Measurements from ENCODE around the gene VLDLR.
"Not testable (repeated sequence)": the region's sequence is repeated elsewhere in the genome, so short reads cannot be mapped to it uniquely, and the experiment has no call there.

VLDLR gene

DNA sequence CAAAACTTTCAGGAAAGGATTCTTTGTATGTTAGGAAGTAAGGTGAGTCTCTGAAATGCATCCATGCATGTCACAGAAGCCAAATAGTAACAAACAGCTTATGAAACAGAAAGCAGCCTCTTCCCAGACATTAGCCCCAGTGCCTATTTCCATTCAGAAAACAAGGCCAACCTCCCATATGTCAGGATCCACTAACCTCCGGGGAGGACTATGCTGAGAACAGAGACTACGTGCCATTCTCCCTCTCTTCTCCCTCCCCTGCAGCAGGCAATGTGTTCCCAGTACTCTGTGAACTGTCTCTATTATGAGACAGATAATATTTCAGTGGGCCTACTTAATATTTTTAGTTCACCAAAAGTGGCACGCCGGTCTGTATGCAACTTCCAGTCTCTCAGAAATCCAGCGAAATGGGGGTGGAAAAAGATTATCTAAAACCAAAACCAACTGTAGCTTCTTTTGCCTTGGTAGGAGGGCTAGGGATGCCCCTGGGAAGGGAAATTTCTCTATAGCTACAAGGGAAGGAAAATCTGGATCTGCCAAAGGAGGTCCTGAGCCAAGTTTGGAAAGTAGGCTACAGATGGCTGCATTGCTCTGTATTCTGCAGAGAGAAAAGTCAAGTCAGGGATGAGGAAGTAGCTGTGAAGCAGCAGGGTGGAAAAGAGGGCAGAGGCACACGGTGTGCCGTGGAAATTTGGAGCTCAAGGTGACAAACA, 42.0 kb downstream of the VLDLR start:
- DNase-seq (ENCODE audit: low spot score): no peak

DNA sequence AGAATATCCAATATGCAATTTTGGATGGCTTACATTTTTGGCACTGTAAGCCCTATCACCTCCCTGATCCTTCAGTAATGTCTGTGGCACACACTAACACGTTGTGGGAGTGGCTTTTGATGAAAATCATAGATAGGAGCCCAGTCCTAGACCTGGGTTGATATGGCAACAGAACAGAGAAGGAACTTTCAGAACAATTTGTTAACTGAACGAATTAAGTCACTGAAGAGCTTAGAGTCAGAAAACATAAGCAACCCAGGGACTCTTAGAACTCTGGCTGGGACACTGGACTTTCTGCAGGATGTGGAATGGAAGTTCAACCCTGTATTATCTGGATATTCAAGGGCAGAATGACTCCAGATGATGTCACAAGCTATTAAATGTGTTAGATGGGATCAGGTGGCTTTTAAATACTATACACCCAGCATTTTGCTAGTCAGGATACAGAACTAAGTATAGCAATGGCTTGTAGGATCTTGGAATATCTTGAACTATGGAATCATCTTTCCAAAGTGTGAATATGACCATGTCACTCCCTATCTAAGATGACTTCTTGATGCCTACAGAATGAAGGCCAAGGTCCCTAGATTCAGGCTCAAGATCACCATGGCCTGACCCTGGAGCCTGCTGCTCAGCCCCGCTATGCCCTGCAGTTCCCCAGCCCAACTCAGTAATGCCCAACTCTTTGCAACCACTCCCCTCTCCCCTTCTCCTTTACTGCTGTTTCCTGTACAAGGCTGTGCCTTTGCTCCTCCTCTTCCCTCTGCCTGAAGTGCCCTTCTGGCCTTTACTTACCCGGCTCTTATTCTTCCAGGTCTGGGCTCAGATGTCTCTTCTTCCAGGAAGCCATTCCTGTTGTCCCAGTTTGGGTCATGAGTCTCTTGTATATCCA, 42.8 kb downstream of the VLDLR start:
- DNase-seq (ENCODE audit: low spot score): no peak

DNA sequence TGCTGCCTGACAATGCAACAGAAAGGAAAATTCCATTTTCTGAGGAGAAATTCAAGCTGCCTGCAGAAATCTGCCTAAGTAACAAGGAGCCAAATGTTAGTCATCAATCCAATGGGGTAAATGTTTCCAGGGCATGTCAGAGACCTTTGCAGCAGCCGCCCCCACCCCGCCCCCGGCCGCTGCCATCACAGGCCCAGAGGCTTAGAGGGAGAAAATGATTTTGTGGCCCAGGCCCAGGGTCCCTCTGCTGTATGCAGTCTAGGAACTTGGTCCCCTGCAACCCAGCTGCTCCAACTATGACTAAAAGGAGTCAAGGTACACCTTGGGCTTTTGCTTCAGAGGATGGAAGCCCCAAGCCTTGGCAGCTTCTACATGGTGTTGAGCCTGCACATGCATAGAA, 45.0 kb downstream of the VLDLR start:
- no peak for DNase-seq (ENCODE audit: low spot score)

DNA sequence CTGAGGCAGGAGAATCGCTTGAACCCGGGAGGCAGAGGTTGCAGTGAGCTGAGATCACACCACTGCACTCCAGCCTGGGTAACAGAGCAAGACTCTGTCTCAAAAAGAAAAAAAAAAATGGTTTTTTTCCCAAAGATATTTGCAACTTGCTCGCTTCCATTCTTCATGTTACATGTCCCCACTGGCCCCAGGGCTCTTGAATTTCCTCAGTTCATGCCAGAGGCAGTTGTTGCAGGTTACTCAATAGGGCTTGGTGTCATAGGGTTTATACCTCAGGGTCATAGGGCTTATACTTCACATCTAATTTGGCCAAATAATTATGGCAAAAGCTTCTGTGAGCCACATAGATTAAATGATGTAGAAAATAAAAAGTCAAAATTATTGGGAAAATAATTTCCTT, 51.6 kb downstream of the VLDLR start:
- DNase-seq (ENCODE audit: low spot score): no peak

DNA sequence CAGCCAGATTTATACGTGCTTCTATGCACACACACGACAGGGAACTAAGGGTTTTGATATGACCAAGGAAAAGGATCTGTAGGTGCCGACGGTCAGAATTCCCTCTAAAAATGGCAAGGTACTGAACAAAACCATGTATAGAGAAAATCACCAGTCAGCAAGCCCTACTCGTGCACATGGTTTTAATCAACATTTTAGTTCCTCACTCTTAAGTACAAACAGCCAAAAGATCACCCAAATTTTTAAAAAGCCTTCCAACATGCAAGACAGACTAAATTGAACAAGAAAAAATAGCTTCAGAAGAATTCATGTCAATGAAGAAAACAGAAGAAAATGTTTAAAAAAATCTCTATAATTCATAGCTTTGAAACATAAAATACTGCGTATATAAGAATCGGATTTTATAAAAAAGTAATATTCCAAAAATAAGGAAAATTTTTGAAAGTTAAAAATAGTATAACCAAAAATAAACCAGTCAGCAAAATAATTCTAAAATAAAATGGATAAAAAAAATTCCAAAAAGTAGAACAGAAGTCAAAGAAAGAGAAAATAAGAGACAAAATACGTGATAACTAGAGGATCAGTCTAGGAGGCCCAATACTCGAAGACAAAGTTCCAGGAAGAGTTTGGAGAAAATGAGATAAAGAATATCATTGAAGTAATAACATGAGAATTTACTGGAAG, 52.7 kb downstream of the VLDLR start:
- no peak for DNase-seq (ENCODE audit: low spot score)

DNA sequence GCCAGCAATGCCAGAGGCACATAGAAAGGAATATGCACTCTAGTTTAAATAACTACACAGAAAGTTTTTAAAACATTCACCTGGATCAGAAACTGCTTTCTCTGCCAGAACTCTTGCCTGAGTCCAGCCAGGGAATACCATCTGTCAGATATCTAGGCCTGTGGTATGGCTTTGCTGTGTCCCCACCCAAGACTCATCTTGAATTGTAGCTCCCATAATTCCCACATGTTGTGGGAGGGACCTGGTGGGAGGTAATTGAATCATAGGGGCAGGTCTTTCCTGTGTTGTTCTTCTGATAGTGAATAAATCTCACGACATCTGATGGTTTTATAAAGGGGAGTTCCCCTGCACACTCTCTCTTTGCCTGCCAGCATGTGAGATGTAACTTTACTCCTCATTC, 54.2 kb downstream of the VLDLR start:
- no peak for DNase-seq (ENCODE audit: low spot score)

DNA sequence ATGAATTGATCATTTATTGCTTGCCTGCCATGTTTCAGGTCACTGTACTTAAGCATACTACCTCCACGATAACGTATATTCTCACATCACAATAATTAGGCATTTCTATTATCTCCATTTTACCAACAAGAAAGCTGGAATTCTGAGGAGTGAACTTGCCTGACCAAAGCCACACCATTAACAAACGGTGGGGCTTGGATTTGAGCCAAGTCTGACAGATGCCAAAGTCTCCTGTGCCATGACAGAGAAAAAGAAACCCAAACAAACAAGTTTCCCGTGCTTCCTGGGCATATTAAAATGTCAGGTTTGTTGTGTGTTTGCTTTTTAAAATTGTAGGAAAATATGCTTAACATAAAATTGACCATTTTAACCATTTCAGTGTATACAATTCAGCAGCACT, 54.9 kb downstream of the VLDLR start:
- no peak for DNase-seq (ENCODE audit: low spot score)

DNA sequence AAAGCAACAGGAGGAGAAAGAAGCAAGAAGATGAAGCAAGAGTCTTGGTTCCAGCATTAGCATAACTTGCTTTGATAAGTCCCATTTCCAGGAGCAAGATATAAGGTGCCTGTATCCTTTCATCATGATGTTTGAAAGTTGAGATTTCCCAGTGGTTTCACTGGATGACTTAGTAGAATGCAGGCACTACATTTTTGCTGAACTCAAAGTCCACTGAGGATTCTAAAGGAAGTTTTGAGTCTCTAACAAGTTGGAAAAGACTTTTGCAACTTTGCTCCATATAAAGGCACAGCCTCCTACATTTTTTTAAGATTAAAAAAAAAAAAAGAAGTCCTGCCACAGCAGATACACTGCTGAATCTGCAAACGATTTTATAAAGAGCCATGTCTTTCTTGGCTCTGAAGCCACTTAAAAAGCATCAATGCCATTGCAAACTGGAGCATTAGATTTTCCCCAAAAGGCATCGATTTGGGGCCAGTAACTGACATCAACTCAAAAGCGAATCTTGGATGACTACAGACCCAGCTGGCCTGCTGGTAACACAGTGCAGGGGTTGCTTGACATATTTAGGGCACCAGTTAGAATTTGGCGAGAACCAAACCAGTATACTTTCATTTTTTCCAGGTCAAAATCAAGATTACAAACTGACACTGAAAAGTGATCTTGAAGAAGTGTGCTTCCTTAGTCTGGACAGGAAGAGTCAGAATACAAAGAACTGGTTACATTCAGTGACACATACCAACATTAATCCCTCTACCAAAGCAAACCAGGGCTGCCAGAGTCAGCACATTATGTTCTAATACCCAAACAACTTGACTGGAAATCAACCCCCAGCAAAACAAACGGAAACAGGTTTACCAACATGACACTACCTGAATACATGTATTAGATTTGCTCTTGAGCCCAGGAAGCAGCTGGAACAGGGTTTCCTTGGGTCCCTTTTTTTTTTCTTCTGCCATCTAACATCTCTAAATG, 56.6 kb downstream of the VLDLR start:
- DNase-seq (ENCODE audit: low spot score): no peak

DNA sequence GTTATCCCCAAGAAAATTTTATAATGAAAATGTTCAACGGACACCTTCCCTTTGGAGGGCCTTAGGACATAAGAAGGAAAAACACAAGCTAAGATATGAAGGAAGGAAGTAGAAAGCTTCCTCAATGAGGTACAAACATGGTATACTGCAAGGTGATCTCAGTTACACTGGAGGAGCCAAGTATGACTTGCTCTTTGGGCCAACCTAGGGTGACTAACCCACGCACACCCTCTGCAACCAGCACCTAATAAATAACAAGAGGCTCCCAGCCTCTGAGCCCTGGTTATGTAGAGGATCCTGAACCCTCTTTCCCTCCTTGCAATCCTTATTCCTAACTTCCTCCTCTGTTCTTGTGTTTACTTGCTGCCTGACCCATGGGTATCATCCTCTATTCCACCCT, 57.4 kb downstream of the VLDLR start:
- no peak for DNase-seq (ENCODE audit: low spot score)

DNA sequence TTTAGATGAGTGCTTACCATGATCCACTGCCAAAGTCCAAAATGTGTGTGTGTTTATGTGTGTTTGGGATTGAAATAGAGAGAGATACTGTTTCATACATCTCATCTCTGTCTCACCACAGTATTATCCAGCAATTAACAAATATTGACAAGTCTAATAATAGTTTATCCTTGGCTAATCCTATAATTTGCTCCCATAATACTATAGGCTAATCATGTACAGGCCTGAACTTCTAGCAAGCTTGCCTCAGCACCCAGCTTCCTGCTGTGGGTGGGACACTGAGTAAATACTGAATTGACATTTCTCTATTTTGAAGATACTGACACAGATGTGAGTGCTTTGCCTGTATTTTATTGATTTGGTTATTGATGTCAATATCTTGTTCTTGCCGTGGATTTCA, 60.4 kb downstream of the VLDLR start:
- DNase-seq (ENCODE audit: low spot score): no peak

DNA sequence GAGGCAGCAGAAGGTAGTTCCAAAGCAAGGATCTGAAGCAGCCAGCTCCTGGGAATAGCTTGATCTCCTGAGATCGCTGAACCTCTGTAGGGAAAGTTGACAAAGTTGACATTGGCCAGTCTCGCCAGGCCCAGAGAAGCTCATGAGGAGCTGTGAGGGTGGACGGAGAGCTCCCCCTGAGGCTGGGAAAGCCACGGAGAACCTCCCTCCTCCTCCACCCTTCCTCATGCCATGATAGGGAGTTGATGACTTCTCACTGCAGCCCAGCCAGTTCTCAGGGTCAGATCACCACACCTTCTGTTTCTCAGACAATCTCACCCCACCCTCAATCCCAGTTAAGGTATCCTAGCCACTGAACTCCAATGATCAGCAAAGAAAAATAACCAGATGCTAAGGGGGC, 65.3 kb downstream of the VLDLR start:
- no peak for DNase-seq (ENCODE audit: low spot score)

DNA sequence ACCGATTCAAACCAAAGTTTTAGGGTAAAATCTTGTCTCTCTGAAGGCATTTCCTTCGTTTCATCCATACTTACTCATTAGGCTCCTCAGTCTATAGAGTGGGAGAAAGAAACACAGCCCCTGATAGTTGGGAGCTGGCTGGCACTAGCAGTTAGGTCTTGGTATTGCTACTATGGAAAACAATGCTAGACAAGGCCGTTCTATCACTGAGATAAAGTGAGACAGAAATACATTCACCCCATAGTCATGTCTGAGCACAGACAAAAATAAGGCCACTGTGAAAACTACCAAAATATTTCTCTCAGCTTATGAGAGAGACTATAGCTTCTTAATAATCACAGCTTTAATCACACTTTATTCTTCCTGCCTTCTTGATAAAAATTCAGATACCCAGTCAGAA, 67.0 kb downstream of the VLDLR start:
- DNase-seq (ENCODE audit: low spot score): no peak

DNA sequence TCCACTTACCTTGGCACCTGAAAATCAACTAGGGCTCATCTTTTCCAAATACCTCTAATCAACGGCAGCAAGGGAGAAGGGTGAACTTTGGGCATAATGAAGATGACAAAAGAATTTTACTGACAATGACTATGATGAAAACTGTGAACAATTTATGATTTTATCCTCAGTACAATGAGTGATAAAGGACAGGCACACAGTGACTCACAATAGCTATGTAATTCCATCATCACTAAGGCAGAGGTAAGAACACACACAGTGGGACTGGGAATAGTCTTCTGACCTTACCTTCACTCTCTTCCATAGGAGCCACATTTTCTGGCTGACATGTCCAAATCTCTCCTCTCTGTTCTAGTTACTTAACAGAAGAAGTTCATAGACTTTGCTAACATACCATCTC, 69.6 kb downstream of the VLDLR start:
- no peak for DNase-seq (ENCODE audit: low spot score)

DNA sequence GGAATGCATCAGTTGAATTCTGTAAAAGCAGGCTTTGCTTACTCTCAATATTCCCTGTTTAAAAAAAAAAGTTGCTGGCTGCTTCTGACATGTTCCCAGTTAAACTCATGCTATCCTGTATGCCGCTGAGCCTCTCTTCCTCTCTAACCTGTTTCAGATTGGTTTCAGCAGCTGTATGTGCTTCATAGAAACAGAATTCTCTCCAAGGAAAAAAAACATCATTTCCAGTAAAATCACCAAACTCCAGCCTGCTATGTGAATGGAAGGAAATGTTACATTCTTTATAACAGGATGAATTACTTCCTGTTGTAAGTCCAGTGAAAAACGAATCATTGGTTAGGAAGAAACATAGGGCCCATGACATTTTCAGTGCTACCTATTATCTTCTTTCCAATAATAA, 70.0 kb downstream of the VLDLR start:
- no peak for DNase-seq (ENCODE audit: low spot score)

DNA sequence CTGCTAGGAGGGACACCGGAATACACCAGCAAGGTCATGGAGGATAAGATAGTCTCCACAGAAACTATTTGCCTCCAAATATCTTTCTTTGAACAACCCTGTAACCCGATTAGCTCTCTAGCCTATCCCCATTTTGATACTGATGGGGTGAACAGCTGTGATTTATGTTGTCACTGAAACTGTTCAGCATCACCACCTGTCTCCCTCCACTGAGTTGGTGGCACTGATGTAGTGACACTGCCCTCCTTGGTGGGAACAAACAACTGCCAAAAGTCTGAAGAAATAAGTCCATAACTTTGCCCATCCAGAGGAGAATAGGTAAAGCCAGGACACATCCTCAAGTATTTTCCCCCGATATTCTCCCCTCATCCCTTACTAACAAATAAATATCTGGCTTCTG, 71.5 kb downstream of the VLDLR start:
- no peak for DNase-seq (ENCODE audit: low spot score)

DNA sequence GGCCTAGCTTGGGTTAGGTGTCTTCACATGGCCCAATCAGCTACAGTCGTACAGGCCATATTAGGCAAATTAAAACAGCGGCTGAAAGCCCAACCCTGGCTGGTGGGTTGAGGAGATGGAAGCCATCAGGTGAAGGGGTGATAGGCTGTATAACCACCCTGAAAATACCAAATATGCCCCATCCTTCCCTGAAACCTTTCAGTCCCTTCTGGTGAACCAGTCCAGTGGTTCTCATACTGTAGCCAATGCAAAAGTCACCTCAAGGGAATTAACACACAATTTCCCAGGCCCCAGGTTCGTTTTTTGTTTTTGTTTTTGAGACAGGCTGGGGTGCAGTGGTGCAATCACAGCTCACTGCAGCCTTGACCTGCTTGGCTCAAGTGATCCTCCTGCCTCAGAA, 75.9 kb downstream of the VLDLR start:
- no peak for DNase-seq (ENCODE audit: low spot score)

DNA sequence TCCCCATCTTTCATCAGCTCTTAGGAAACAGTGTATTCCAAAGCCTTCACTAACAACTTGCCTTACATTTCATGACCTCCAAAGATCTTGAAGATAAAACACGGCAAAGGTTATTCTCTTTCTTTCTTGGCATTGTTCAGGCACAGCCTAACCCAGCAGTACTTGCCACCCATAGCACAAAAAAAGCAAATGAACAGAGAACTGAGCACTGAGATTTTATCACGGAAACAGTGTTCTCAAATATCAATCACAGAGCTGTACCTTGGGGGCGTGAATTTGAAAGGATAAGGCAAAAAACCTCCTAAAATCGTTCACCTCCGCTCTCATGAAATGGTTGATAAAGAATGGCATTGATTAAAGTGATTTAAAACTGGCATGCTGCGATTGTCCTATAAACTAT, 78.8 kb downstream of the VLDLR start:
- DNase-seq (ENCODE audit: low spot score): no peak

DNA sequence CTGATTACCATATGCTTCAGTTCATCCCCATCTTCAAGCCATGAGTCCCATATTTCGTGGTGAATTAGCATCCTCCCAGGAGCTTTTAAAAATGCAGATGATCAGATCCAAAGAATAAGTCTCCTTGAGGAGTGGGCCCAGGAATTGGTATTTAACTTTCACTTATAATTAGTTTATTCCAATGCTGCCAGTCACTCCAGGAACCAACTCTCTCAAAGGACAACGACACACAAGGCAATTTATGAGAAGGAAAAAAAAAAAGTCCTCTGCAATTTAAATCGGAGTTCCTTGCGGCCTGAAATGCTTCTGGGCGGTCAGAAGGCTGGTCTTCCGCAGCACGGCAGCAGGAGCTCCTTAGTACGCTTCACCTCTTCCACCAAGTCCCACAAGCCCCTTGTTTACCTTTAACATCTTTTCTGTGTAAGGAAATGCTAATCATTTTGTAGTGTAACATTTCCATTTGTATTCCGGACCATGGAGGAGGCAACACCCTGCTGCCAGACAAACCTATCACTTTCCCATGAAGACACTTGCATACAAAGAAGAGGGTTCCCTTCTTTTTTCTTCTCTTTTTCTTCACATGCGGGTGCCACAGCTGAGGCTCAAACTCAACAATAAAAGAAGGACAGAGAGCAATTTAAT, 79.4 kb downstream of the VLDLR start:
- no peak for DNase-seq (ENCODE audit: low spot score)

DNA sequence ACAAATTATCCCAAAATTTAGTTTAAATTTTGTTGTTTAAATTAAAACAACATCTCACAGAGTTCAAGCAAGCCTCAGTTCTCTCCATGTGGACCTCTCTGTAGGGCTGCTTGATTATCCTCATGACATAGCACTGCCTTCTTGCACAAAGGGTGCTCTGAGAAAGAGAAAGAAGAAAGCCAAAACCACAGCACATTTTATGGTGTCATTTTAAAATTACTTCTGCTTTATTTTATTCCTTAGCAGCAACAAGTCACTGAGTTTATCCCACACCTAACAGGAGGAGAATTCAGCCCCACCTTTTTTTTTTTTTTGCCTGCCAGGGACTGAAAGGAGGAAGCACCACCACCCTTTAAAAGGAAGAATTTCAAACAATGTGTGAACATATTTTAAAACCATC, 82.9 kb downstream of the VLDLR start:
- no peak for DNase-seq (ENCODE audit: low spot score)

DNA sequence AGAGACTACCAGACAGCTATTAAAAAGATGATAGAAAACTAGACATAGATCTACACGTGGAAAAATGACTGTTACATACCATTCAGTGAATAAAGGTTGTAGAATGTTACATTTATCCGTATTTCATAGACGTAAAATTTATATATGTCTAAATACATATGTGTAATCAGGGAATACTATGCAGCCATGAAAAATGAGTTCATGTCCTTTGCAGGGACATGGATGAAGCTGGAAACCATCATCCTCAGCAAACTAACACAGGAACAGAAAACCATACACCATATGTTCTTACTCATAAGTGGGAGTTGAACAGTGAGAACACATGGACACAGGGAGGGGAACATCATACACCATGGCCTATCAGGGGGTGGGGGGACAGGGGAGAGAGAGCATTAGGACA, 85.7 kb downstream of the VLDLR start:
- DNase-seq (ENCODE audit: low spot score): not testable (repeated sequence)
